Heart left ventricle (tissue), 16 donors: ENCODE data around the gene CD72. TPM values are rescaled to one million over a fixed set of nuclear protein-coding genes. Genes with fewer than 3 reads are reported as not detected.

Experiments used
- ATAC-seq, 4 donors: fragments of 200-7000 bp; cut with Tn5 transposase; one replicate each; pipeline ENCODE4 v1.9.1; 2020 to 2022; ENCODE audit warnings: moderate library complexity in 4 of 4, mild to moderate bottlenecking in 3 of 4, moderate number of reproducible peaks in 1 of 4
- DNase-seq, 5 donors: peaks; one replicate each; pipeline ENCODE4 v3.0.0-alpha.2; 2020
- H3K27ac ChIP-seq, 12 donors: fragments of 200-600 bp; sonication (generic) in 4 of 12; one replicate each; pipeline versions ENCODE4 v1.5.0 to v1.8.0; 2016 to 2022; ENCODE audit warnings: mild to moderate bottlenecking in 2 of 12
- H3K27me3 ChIP-seq, 9 donors: fragments of 200-600 bp; sonication (generic) in 2 of 9; one replicate each; pipeline versions ENCODE4 v1.5.1 to v1.8.0; 2016 to 2022; ENCODE audit warnings: mild to moderate bottlenecking in 3 of 9
- H3K36me3 ChIP-seq, 9 donors: fragments of 200-600 bp; sonication (generic) in 2 of 9; one replicate each; pipeline versions ENCODE4 v1.5.0 to v1.8.0; 2018 to 2022; ENCODE audit warnings: mild to moderate bottlenecking in 2 of 9
- H3K4me1 ChIP-seq, 12 donors: fragments of 200-600 bp; sonication (generic) in 4 of 12; one replicate each; pipeline versions ENCODE4 v1.5.0 to v1.8.0; 2016 to 2022; ENCODE audit warnings: mild to moderate bottlenecking in 3 of 12
- H3K4me3 ChIP-seq, 12 donors: fragments of 200-600 bp; sonication (generic) in 4 of 12; one replicate each; pipeline versions ENCODE4 v1.5.0 to v1.8.0; 2017 to 2022; ENCODE audit warnings: mild to moderate bottlenecking in 9 of 12, moderate library complexity in 4 of 12
- H3K9me3 ChIP-seq, 12 donors: fragments of 200-600 bp; sonication (generic) in 4 of 12; one replicate each; pipeline versions ENCODE4 v1.5.0 to v1.8.0; 2016 to 2022; ENCODE audit warnings: mild to moderate bottlenecking in 1 of 12
- CTCF ChIP-seq, 12 donors: fragments of 200-600 bp; sonication (generic) in 4 of 12; IDR thresholded peaks; one replicate each; pipeline versions ENCODE4 v1.5.0 to v1.8.0; 2018 to 2022; ENCODE audit warnings: antibody characterized with exemption in 12 of 12, mild to moderate bottlenecking in 5 of 12
- POLR2A ChIP-seq, 2 donors: fragments of 450-650 bp; IDR thresholded peaks; one replicate each; pipeline ENCODE4 v1.6.1; 2017; ENCODE audit warnings: antibody characterized with exemption in 2 of 2, mild to moderate bottlenecking in 2 of 2, moderate library complexity in 2 of 2
- WGBS, 4 donors: extraction: QIAGEN DNeasy Blood & Tissue Kit in 2 of 4; methylation state at CpG; one replicate each; pipeline versions ENCODE4 v1.1.5 to v1.1.7; 2013 to 2018; 5-methylcytosine and 5-hydroxymethylcytosine counted together
- intact Hi-C, 10 donors: fragments of 100-400 bp; cut with DNase I; formaldehyde crosslinking; loops; one replicate each; pipeline versions ENCODE4 v1.11.1 to v1.14.2; 2022
- polyA plus RNA-seq, 2 donors: library from polyadenylated mRNA; stranded (reverse); fragments of 200-250 nt; gene quantifications; one replicate each; pipeline ENCODE4 v1.2.3, GENCODE V29; 2013
- total RNA-seq, 9 donors: library from RNA; depleted of rRNA in 2 of 9; stranded (reverse); fragments of >200 nt in 2 of 9; fragmentation: NEBNext Ultra II Directional in 3 of 9; extraction: Animal tissue kit (Norgen Biotek cat#: 25700) in 3 of 9; gene quantifications; one replicate each; pipeline versions ENCODE4 v1.1.0 to v1.2.4, GENCODE V29; 2016 to 2023
- donor health status: ischemic (EF 13 %, LVEDD 7.1; RV severe dilation, severe dysfunction).
- donor health status: healthy with polysubstance abuse.
- donor health status: DM: no; HTN: yes; CAD: no.
- donor health status: DM: no; HTN: no; CAD: no.
- donor health status: ischemic (EF 25% LVEDD 6.9; RV normal size, moderate dysfunction).
- donor health status: ischemic (EF 25% LVEDD 5.7; RV mildly dilated, moderate dysfunction).
- donor health status: healthy.
- donor health status: DM: yes; HTN: yes; CAD: no.
- donor health status: ischemic (EF 35%, LVEDD 5.7; RV mildly dilated, moderate dysfunction).
- donor health status: nonischemic (EF 11% LVEDD 7.7; RV severe dilation, severe dysfunction).
- donor health status: DM: yes; HTN: yes; CAD: no.
- donor health status: PGD.
- donor health status: ischemic (EF 29% LVEDD 5.4; RV normal size, mild dysfunction).
- donor health status: nonischemic (EF 23%, LVEDD 6.1; RV moderate dilation, normal function).

The CD72 gene
- total and polyA plus RNA-seq, 11 donors, result 0.38 to 10.0 (median 0.80) TPM; not detected in 2

GRCh38 chr9:35658137-35658967 is 40.1 kb upstream of the CD72 start, which contains the start of gene CCDC107:
Gene CCDC107 (plus strand): TSS chr9:35658292. CDS start chr9:35658380, 88 bp downstream.
- Histone ChIP-seq H3K36me3 (peaks cover 0 to 22% (median 16%) of the 10 kb centered on the region in 9 donors), H3K4me3 (peak within 1 kb of the TSS; percentile 72 to 98 (median 88)), H3K4me1 (peaks cover 0 to 53% (median 30%) of the 10 kb centered on the region in 12 donors), H3K9me3 (no peaks in the 10 kb centered on the region), H3K27me3 (no peaks in the 10 kb centered on the region), H3K27ac (peak within 1 kb of the TSS; percentile 93 to 100 (median 97))
- DNase-seq, result peak; percentile 86 to 93 (median 90)
- WGBS, 4 donors, result 0 to 1% (median 0%) methylated on average over 19 to 67 of the region's 67 CpGs
- ATAC-seq, result peak; percentile 68 to 80 (median 78)
- TF ChIP-seq POLR2A (IDR thresholded peaks at IDR 0.05) (peak; percentile 91 to 97), CTCF (IDR thresholded peaks at IDR 0.05) (peak; percentile 40 to 78 (median 60))
- intact Hi-C loops, result loop anchor here in 9 of 10 donors (1.0 to 10.0 kb wide), 16 partner anchors 30 to 226 kb away; partner anchors contain the start of genes CREB3 (in 2 of the 9), FAM221B (in 2 of the 9), GBA2 (in 2 of the 9) and RGP1 (in 2 of the 9)

GRCh38 chr9:35657546-35658136 is 39.4 kb upstream of the CD72 start, which contains the start of gene RMRP:
Gene RMRP (minus strand): TSS chr9:35658019.
- H3K4me3 ChIP-seq, result peak within 1 kb of the TSS; percentile 72 to 98 (median 88)
- H3K9me3 ChIP-seq, result no peaks in the 10 kb centered on the region
- peaks cover 0 to 56% (median 30%) of the 10 kb centered on the region in 12 donors for H3K4me1 ChIP-seq
- no peaks in the 10 kb centered on the region for H3K27me3 ChIP-seq
- intact Hi-C loops, result loop anchor here in 9 of 10 donors (1.0 to 10.0 kb wide), 16 partner anchors 31 to 227 kb away; partner anchors contain the start of genes CREB3 (in 3 of the 9), TLN1 (in 3 of the 9), FAM221B (in 2 of the 9) and GBA2 (in 2 of the 9)
- TF ChIP-seq CTCF (IDR thresholded peaks at IDR 0.05) (peak in 11 of 12 donors; percentile 12 to 55 (median 32)), POLR2A (IDR thresholded peaks at IDR 0.05) (peak in 1 of 2 donors; percentile 31)
- DNase-seq, result peak; percentile 98 to 99 (median 98)
- peak within 1 kb of the TSS; percentile 93 to 100 (median 97) for H3K27ac ChIP-seq
- 0 to 1% (median 0%) methylated on average over 17 to 42 of the region's 42 CpGs for WGBS, 4 donors
- H3K36me3 ChIP-seq, result peaks cover 0 to 22% (median 16%) of the 10 kb centered on the region in 9 donors
- ATAC-seq, result peak; percentile 94 to 97 (median 96)

GRCh38 chr9:35656831-35657545 is 38.8 kb upstream of the CD72 start:
- H3K36me3 ChIP-seq, result peaks cover 0 to 22% (median 16%) of the 10 kb centered on the region in 9 donors
- intact Hi-C loops, result loop anchor here in 7 of 10 donors (1.0 to 10.0 kb wide), 11 partner anchors 35 to 228 kb away; partner anchors contain the start of genes CREB3 (in 2 of the 7), FAM221B (in 2 of the 7), GBA2 (in 2 of the 7) and RGP1 (in 2 of the 7)
- H3K27me3 ChIP-seq, result no peaks in the 10 kb centered on the region
- WGBS, 4 donors, result 24 to 33% (median 31%) methylated on average over 25 of the region's 25 CpGs
- TF ChIP-seq POLR2A (IDR thresholded peaks at IDR 0.05) (no peak), CTCF (IDR thresholded peaks at IDR 0.05) (no peak)
- DNase-seq, result no peak
- peak overlapping the region; percentile 93 to 100 (median 97) for H3K27ac ChIP-seq
- H3K4me1 ChIP-seq, result peaks cover 0 to 55% (median 30%) of the 10 kb centered on the region in 12 donors
- H3K9me3 ChIP-seq, result no peaks in the 10 kb centered on the region
- peak; percentile 0 to 10 (median 6) for ATAC-seq
- peak overlapping the region in 11 of 12 donors; percentile 7 to 98 (median 93) for H3K4me3 ChIP-seq
